ENCODE data around the gene PRKG1.

The PRKG1 gene

DNA sequence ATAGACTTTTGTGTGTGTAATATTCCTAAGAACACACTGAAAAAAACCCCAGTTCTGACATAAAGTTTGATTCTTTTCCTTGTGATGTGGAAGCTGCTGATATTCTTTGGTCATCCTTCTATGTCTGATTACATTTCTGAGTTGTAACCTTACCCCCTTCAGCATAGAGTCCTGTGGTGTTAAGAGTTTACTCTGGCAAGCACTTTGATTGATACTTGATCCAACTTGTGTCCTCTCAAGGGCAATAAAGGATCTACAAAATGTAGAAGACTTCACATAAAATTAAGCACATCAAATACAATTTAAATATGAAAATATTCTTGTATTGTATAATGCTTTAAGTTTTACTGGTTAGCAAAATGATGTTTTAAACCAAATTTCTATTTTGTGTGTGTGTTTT is 1018.1 kb downstream of the PRKG1 start:
- Histone ChIP-seq H3K79me1 (ENCODE audit: low read length) (no peaks in the 10 kb centered on the region), H3K27ac (ENCODE audit: low read depth, low read length) (no peak overlapping the region), H3K4ac (ENCODE audit: low read depth, low read length) (no peak overlapping the region), H3K36me3 (ENCODE audit: control insufficient read depth in 1 of 2, insufficient read depth in 2 of 2, low read length in 2 of 2) (no peaks in the 10 kb centered on the region), H2BK5ac (ENCODE audit: low read depth, low read length, poor library complexity) (no peak overlapping the region), H4K8ac (ENCODE audit: low read depth, low read length) (no peak overlapping the region), H2AK5ac (ENCODE audit: low read length) (no peak overlapping the region), H4K91ac (ENCODE audit: low read depth, low read length) (no peak overlapping the region), H3K79me2 (ENCODE audit: control insufficient read depth, insufficient read depth, low read length, poor library complexity) (no peaks in the 10 kb centered on the region), H3K4me1 (ENCODE audit: control insufficient read depth in 1 of 2, insufficient read depth in 2 of 2, low read length in 2 of 2) (no peaks in the 10 kb centered on the region), H3K23ac (ENCODE audit: low read length) (no peak overlapping the region), H3K4me3 (ENCODE audit: low read depth, low read length) (no peak overlapping the region), H3K9ac (ENCODE audit: low read length) (no peak overlapping the region), H2BK12ac (ENCODE audit: low read length) (no peak overlapping the region), H3K27me3 (ENCODE audit: insufficient read depth, low read length) (no peaks in the 10 kb centered on the region), H3K18ac (ENCODE audit: low read length) (no peak overlapping the region), H3K9me3 (ENCODE audit: insufficient read depth, low read depth, low read length) (no peaks in the 10 kb centered on the region), H2BK120ac (ENCODE audit: insufficient read depth, low read length, poor library complexity) (no peak overlapping the region), H2AFZ (ENCODE audit: insufficient read depth, low read length, poor library complexity) (no peak overlapping the region), H3K14ac (ENCODE audit: low read length) (no peak overlapping the region), H4K12ac (ENCODE audit: low read depth, low read length) (no peak overlapping the region), H3K4me2 (ENCODE audit: low read length) (no peak overlapping the region)
- DNase-seq, result no peak

DNA sequence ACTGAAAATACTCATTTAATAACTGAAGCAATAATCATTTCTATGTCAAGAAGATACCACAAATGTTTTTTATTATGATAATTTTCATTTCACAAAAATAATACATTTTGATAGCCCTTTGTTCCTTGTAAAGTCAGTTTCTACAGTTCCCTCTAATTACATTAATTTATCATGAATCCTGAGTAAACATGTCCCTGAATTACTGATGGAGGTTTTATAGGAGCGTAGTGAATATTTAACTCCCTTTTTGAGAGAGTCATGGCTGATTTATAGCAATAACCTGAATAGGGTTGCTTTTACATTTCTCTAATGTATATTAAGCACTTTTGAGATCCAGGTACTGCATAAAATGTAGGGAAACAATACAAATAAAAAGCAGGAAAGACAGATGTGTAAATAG is 1023.8 kb downstream of the PRKG1 start:
- DNase-seq, result no peak
- whole genome bisulfite sequencing (ENCODE audit: extremely low coverage, insufficient coverage, insufficient read length), result no CpG with 5 or more reads among the region's 1 CpG

DNA sequence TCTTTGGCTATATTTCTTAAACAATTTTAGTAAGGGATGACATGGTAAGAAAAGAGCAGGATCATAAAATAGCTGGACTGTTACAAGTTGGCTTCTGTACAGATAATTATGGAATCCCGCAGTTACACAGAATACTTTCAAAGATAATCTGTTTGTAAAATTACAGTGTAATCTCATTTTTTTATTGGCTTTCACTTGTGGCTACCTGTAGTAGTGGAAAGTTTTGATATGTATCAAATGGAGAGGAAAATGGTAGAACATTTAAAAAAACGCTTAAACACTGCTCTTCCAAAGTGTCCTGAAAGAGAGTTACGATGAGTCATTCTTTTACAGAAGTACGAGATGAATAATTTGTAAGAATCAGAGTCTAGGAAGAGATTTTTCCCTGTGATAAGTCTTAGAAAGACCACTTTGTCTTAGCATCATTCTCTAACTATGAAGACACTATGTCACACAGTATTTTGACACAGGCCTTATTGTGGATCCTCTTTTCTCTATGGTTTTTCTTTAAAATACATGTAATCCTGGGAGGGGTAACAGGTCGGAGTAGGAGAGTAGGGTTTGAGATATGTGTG is 1024.8 kb downstream of the PRKG1 start:
- H2AK5ac ChIP-seq (ENCODE audit: low read length), result no peak overlapping the region
- H3K23ac ChIP-seq (ENCODE audit: low read length), result no peak overlapping the region
- no peaks in the 10 kb centered on the region for H3K9me3 ChIP-seq (ENCODE audit: insufficient read depth, low read depth, low read length)
- H4K91ac ChIP-seq (ENCODE audit: low read depth, low read length), result no peak overlapping the region
- H3K27me3 ChIP-seq (ENCODE audit: insufficient read depth, low read length), result no peaks in the 10 kb centered on the region
- H3K18ac ChIP-seq (ENCODE audit: low read length), result no peak overlapping the region
- no peak overlapping the region for H3K27ac ChIP-seq (ENCODE audit: low read depth, low read length)
- no peak overlapping the region for H3K9ac ChIP-seq (ENCODE audit: low read length)
- no peak for DNase-seq
- no peak overlapping the region for H4K8ac ChIP-seq (ENCODE audit: low read depth, low read length)
- no peaks in the 10 kb centered on the region for H3K79me1 ChIP-seq (ENCODE audit: low read length)
- no peak overlapping the region for H3K14ac ChIP-seq (ENCODE audit: low read length)
- no peak overlapping the region for H2BK5ac ChIP-seq (ENCODE audit: low read depth, low read length, poor library complexity)
- H2BK120ac ChIP-seq (ENCODE audit: insufficient read depth, low read length, poor library complexity), result no peak overlapping the region
- no peak overlapping the region for H3K4ac ChIP-seq (ENCODE audit: low read depth, low read length)
- H4K12ac ChIP-seq (ENCODE audit: low read depth, low read length), result no peak overlapping the region
- H2AFZ ChIP-seq (ENCODE audit: insufficient read depth, low read length, poor library complexity), result no peak overlapping the region
- no peak overlapping the region for H2BK12ac ChIP-seq (ENCODE audit: low read length)
- WGBS (ENCODE audit: extremely low coverage, insufficient coverage, insufficient read length), result no CpG with 5 or more reads among the region's 5 CpGs
- no peaks in the 10 kb centered on the region for H3K79me2 ChIP-seq (ENCODE audit: control insufficient read depth, insufficient read depth, low read length, poor library complexity)
- no peaks in the 10 kb centered on the region for H3K4me1 ChIP-seq (ENCODE audit: control insufficient read depth in 1 of 2, insufficient read depth in 2 of 2, low read length in 2 of 2)
- H3K4me3 ChIP-seq (ENCODE audit: low read depth, low read length), result no peak overlapping the region
- no peak overlapping the region for H3K4me2 ChIP-seq (ENCODE audit: low read length)
- H3K36me3 ChIP-seq (ENCODE audit: control insufficient read depth in 1 of 2, insufficient read depth in 2 of 2, low read length in 2 of 2), result no peaks in the 10 kb centered on the region

More for the DNA sequence above, 1023.8 kb downstream of the PRKG1 start:
- Histone ChIP-seq H4K12ac (ENCODE audit: low read depth, low read length) (no peak overlapping the region), H3K4ac (ENCODE audit: low read depth, low read length) (no peak overlapping the region), H3K4me2 (ENCODE audit: low read length) (no peak overlapping the region), H4K91ac (ENCODE audit: low read depth, low read length) (no peak overlapping the region), H3K27me3 (ENCODE audit: insufficient read depth, low read length) (no peaks in the 10 kb centered on the region), H3K9me3 (ENCODE audit: insufficient read depth, low read depth, low read length) (no peaks in the 10 kb centered on the region), H2AFZ (ENCODE audit: insufficient read depth, low read length, poor library complexity) (no peak overlapping the region), H3K36me3 (ENCODE audit: control insufficient read depth in 1 of 2, insufficient read depth in 2 of 2, low read length in 2 of 2) (no peaks in the 10 kb centered on the region), H3K4me1 (ENCODE audit: control insufficient read depth in 1 of 2, insufficient read depth in 2 of 2, low read length in 2 of 2) (no peaks in the 10 kb centered on the region), H3K27ac (ENCODE audit: low read depth, low read length) (no peak overlapping the region), H2BK120ac (ENCODE audit: insufficient read depth, low read length, poor library complexity) (no peak overlapping the region), H2BK5ac (ENCODE audit: low read depth, low read length, poor library complexity) (no peak overlapping the region), H4K8ac (ENCODE audit: low read depth, low read length) (no peak overlapping the region), H3K9ac (ENCODE audit: low read length) (no peak overlapping the region), H3K79me2 (ENCODE audit: control insufficient read depth, insufficient read depth, low read length, poor library complexity) (no peaks in the 10 kb centered on the region), H2BK12ac (ENCODE audit: low read length) (no peak overlapping the region), H3K18ac (ENCODE audit: low read length) (no peak overlapping the region), H3K14ac (ENCODE audit: low read length) (no peak overlapping the region), H3K23ac (ENCODE audit: low read length) (no peak overlapping the region), H3K4me3 (ENCODE audit: low read depth, low read length) (no peak overlapping the region), H3K79me1 (ENCODE audit: low read length) (no peaks in the 10 kb centered on the region), H2AK5ac (ENCODE audit: low read length) (no peak overlapping the region)

DNA sequence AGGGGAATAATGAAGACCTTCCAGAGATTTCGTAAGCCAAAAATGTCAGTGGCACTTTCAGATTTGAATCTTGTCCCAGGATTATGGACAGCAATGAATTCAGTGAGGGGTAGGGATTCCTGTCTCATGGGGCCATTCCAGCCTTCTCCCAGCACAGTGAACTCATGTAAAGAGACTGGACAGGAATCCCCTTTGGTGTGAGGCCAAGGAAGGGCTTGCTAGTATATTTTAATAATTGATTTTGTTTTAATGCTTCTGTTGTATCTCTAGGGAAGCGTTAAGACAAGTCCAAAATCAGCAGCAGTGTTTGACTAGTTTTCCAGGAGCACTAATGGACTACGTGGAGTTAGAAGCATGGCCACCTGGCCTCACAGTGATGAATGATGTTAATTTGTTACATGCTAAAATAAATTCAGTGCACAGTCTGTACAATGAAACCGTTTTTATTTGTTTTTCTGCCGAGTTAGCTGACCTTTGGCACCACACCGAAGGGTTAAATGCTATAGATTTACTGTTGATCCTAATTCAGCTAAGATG is 1025.8 kb downstream of the PRKG1 start:
- Histone ChIP-seq H4K91ac (ENCODE audit: low read depth, low read length) (no peak overlapping the region), H3K18ac (ENCODE audit: low read length) (no peak overlapping the region)

More for the DNA sequence above, 1025.8 kb downstream of the PRKG1 start:
- Histone ChIP-seq H2BK5ac (ENCODE audit: low read depth, low read length, poor library complexity) (no peak overlapping the region), H2BK12ac (ENCODE audit: low read length) (no peak overlapping the region), H3K79me2 (ENCODE audit: control insufficient read depth, insufficient read depth, low read length, poor library complexity) (no peaks in the 10 kb centered on the region), H3K9ac (ENCODE audit: low read length) (no peak overlapping the region), H4K12ac (ENCODE audit: low read depth, low read length) (no peak overlapping the region), H3K4me2 (ENCODE audit: low read length) (no peak overlapping the region), H3K9me3 (ENCODE audit: insufficient read depth, low read depth, low read length) (no peaks in the 10 kb centered on the region), H4K8ac (ENCODE audit: low read depth, low read length) (no peak overlapping the region), H3K36me3 (ENCODE audit: control insufficient read depth in 1 of 2, insufficient read depth in 2 of 2, low read length in 2 of 2) (no peaks in the 10 kb centered on the region), H3K4me3 (ENCODE audit: low read depth, low read length) (no peak overlapping the region), H3K27me3 (ENCODE audit: insufficient read depth, low read length) (no peaks in the 10 kb centered on the region), H3K27ac (ENCODE audit: low read depth, low read length) (no peak overlapping the region), H3K4ac (ENCODE audit: low read depth, low read length) (no peak overlapping the region), H3K4me1 (ENCODE audit: control insufficient read depth in 1 of 2, insufficient read depth in 2 of 2, low read length in 2 of 2) (no peaks in the 10 kb centered on the region), H2AFZ (ENCODE audit: insufficient read depth, low read length, poor library complexity) (no peak overlapping the region), H3K14ac (ENCODE audit: low read length) (no peak overlapping the region), H2AK5ac (ENCODE audit: low read length) (no peak overlapping the region), H3K23ac (ENCODE audit: low read length) (no peak overlapping the region), H3K79me1 (ENCODE audit: low read length) (no peaks in the 10 kb centered on the region), H2BK120ac (ENCODE audit: insufficient read depth, low read length, poor library complexity) (no peak overlapping the region)
- DNase-seq, result no peak
- WGBS (ENCODE audit: extremely low coverage, insufficient coverage, insufficient read length), result no CpG with 5 or more reads among the region's 6 CpGs

Data from trophoblast cell (in vitro differentiated cells and primary cell).